Measurements from ENCODE around the gene IGF2.

Gene IGF2

GRCh38 chr11:2122222-2122906 lies 16.8 kb downstream of the IGF2 start:
- no peak for DNase-seq

DNA sequence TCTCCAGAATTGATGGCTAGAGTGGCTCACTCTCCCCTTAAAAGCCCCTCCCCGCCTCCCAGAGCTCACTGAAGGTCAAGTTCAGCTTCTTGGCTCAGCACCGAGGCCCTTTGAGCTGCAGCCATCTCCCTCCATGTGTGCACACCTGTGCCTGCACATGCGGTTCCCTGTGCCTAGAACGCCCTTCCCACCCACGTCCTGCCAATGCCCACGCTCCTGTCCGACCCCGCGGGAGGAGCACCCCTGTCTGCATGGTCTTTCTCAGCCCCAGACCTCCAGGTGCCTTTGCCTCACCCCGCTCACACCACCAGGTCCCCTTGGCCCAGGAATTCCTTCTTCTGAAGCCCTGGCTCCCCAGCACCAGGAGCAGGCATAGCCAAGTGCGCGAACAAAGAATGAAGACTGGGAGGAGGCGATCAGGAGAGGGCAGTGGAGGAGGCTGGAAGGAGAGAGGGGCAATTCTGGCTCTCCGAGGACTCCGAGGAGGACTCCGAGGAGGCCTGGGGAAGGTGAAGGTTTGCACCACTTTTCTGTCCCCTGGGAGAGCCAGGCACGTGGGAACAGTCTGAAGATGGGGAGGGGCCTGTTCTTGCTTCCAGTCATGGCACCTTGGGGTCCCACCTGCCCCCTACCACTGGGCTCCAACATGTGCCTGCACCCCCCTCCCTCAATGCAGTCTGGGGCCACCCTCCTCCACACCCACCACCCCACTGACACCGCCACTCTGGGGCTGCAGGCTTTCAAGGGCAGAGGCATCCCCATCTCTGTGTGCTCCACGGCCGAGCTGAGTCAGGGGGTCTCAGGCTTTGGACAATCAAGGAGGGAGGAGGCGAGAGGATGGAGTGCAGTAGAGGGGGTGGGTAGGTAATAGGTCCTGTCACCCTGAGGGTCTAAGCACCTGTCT lies 17.7 kb downstream of the IGF2 start:
- DNase-seq: no peak

GRCh38 chr11:2120359-2121100 lies 18.7 kb downstream of the IGF2 start:
- no peak for DNase-seq

DNA sequence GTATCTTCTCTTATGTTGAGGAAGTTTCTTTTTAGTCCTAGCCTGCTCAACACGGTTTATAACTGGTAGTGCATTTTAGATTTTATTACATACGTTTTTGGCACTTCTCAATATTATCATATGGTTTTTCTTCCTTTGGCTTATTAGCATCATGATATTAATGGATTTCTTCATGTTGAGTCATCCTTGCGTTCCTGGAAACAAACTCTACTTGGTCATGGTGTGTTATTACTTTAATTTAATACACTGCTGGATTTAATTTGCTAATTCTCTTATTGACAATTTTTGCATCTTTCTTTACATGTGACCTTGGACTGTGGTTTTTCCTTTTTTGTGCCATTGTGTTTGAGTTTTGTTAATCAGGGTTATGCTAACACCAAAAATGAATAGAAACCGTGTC lies 20.5 kb downstream of the IGF2 start:
- no peak for DNase-seq

- DNase-seq: no peak
Measured at GRCh38 chr11:2116680-2117079, 22.5 kb downstream of the IGF2 start.

GRCh38 chr11:2115308-2115707 lies 23.9 kb downstream of the IGF2 start:
- no peak for DNase-seq

DNA sequence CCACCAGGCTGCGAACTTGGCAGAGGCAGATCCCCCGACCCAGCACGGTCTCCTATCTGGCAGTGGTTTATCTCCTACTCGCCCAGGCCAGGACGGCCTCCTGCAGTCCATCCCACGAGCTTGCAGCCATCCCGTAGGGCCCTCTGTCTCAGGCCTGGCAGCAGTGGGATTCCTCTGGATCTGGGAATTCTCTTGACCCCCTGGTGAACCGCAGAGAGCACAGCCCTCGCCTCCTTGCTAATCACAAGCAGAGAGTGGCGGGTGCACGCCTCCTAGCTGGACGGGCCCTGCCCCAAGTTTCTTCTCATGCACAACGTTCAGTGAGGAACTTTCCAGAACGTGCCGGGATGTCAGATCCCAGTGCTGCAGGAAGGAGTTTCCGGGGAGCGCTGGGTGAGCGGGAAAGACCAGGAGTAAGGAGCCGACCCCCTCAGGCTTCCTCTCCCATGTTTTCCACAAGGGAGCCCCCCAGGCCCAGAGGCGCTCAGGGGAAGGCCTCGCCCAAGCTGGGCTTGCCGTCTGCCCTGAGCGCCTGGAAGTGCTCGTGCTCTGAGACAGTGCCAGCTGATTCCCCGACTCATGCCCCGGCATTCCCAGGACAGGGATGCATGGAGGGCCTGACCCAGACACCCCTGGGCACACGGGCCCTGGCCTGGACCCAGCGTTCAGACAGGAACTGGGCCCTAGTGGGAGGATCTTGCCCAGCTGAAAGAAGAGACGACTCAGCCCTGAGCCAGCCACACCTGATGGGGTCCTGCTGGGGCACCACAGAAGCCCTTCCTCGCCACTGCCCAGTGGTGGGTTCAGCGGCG lies 24.6 kb downstream of the IGF2 start:
- no peak for DNase-seq

- no peak for DNase-seq
Measured at GRCh38 chr11:2113776-2114175, 25.4 kb downstream of the IGF2 start.

DNA sequence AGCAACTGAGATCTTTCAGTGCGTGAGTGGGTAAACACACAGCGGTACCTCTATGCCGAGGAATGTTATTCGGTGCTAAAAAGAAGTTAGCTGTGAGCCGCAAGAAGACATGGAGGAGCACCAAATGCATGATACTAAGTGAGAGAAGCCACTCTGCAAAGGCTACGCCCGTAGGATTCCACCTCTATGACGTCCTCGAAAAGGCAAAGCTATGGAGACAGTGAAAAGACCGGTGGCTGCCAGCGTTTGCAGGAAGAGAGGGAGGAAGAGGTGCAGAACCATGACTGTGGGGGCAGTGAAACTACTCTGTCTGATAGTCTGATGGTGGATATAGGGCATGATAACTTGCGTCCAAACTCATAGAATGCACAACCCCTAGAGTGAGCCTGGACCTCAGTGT lies 28.7 kb downstream of the IGF2 start:
- DNase-seq: no peak

DNA sequence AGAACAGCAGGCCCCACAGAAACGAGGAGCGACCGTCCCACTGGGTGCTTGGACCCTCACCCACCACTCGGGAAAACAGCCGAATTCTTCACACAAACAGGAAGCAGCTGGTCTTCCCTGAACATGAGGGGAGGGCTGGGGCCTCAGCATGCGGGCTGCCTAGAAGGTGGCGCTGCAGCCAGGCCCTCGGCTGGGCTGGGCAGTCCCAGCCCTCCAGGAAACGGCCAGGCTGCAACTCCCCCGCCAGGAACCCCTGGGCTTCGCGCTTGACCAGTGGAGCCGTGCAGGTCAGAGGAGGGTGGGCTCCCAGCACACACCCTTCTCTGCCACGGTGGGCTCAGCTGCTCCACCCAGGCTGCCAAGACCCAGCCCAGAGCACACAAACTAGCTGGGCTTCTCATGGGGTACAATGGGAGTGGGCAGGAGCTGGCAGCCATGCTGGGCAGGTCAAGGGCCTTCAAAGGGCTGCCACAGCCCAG lies 29.6 kb downstream of the IGF2 start:
- DNase-seq: no peak

GRCh38 chr11:2108675-2109491 lies 30.3 kb downstream of the IGF2 start:
- no peak for DNase-seq

DNA sequence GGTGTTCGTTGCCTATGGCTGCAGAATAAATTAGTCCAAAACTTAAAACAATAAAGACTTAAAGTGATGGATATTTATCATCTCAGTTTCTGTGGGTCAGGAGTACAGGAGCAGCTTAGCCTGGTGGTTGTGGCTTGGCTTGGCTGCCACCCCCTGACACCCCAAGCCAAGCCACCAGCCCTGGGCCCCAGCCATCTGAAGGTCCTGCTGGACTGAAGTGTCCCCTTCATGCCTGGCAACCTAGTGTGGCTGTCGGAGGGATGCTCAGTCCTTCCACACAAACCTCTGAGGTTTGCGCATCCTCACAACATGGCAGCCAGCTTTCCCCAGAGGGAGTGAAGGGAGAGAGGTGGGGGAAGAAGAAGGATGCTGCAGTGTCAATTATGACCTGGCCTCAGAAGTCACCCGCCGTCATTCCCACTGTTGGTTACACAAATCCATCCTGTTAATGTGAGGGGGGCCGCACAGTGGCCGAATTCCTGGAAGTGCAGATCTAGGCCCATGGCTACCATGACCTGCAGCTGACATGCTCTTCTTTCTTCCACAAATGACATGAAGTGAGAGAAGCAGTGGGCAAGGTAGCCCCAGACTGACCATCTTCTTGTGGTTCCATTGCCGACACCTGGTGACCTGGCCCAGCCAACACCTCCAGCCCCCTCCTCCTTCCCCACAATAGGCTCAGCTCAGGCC lies 31.1 kb downstream of the IGF2 start:
- DNase-seq: no peak

- DNase-seq: no peak
Measured at GRCh38 chr11:2107521-2107920, 31.7 kb downstream of the IGF2 start.

- no peak for DNase-seq
Measured at GRCh38 chr11:2106583-2107209, 32.5 kb downstream of the IGF2 start.

GRCh38 chr11:2105511-2105910 lies 33.7 kb downstream of the IGF2 start:
- no peak for DNase-seq

DNA sequence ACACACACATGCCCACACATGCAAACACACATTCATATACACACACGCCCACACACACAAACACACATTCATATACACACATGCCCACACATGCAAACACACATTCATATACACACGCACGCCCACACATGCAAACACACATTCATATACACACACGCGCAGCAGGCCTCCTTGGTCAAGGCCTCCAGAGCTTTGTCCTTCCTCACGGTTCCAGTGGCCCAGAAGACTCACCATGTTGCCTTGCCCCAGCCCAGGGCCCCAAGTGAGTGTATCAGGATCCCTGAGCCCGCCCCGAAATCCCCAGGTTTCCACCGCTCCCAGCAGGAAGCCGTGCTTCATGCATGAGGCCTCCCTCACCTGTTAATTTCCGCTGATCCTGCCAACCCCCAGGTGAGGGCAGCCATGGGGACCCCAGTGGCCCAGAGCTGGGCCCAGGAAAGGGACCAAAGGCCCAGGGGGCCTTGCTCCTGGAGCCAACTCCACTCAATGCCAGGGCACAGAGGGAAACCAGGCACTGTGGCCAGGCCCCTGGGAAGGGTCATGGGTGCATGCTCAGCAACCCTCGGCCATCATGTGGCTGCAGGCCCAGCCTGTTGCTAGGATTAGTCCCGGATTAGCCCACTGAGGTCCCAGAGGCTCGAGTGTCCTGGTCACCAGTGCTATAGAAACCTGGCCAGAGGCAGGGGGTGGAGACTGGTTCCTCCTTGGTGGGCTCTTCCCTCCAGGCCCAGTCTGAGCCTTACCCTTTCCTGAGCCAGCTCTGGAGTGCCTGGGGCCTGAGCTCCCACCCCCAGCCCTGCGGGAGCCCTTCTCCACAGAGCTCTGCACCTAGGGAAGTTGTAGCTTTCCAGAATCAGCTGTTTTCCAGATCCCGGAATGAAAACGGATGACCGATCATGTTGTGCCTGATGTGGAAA lies 34.4 kb downstream of the IGF2 start:
- DNase-seq: no peak

- DNase-seq: no peak
Measured at GRCh38 chr11:2103668-2104523, 35.3 kb downstream of the IGF2 start.

GRCh38 chr11:2102883-2103213 lies 36.3 kb downstream of the IGF2 start:
- DNase-seq: no peak

Measured in NCI-H526 (cell line).